ENCODE data around the gene GALNTL6. TPM values are rescaled to one million over a fixed set of nuclear protein-coding genes. Genes with fewer than 3 reads are reported as not detected.

The GALNTL6 gene
- total and polyA plus RNA-seq, 8 donors: 0.15 to 0.87 (median 0.58) TPM; not detected in 3

GRCh38 chr4:171929477-171929876 lies 116.3 kb downstream of the GALNTL6 start:
- Histone ChIP-seq H3K27me3 (no peaks in the 10 kb centered on the region), H3K4me3 (no peak overlapping the region), H3K4me1 (no peaks in the 10 kb centered on the region), H3K36me3 (no peaks in the 10 kb centered on the region), H3K27ac (no peak overlapping the region), H3K9me3 (peaks cover 0 to 12% (median 0%) of the 10 kb centered on the region in 4 donors)
- DNase-seq: no peak
- TF ChIP-seq EP300 (IDR thresholded peaks at IDR 0.05) (no peak), CTCF (IDR thresholded peaks at IDR 0.05) (no peak), POLR2AphosphoS5 (IDR thresholded peaks at IDR 0.05) (no peak), POLR2A (IDR thresholded peaks at IDR 0.05) (no peak)
- WGBS, 5 donors: 88 to 100% (median 92%) methylated on average over 3 to 11 of the region's 11 CpGs
- intact Hi-C loops (cut with DNase I; ENCODE audit: low total_unique reads): no loop called here

- Histone ChIP-seq H3K4me1 (no peaks in the 10 kb centered on the region), H3K27ac (no peak overlapping the region), H3K27me3 (no peaks in the 10 kb centered on the region), H3K9me3 (peaks cover 0 to 12% (median 0%) of the 10 kb centered on the region in 4 donors), H3K4me3 (no peak overlapping the region), H3K36me3 (no peaks in the 10 kb centered on the region)
- no peak for DNase-seq
- TF ChIP-seq POLR2AphosphoS5 (IDR thresholded peaks at IDR 0.05): no peak
- no peak for TF ChIP-seq POLR2A (IDR thresholded peaks at IDR 0.05)
- no peak for TF ChIP-seq CTCF (IDR thresholded peaks at IDR 0.05)
- TF ChIP-seq EP300 (IDR thresholded peaks at IDR 0.05): no peak
- intact Hi-C loops (cut with DNase I; ENCODE audit: low total_unique reads): no loop called here
- WGBS, 5 donors: 90 to 96% (median 94%) methylated on average over 6 to 8 of the region's 8 CpGs
Measured at GRCh38 chr4:171929907-171930306, 116.7 kb downstream of the GALNTL6 start.

GRCh38 chr4:171932238-171932637 lies 119.0 kb downstream of the GALNTL6 start:
- WGBS, 5 donors: 64 to 81% (median 67%) methylated on average over 6 of the region's 6 CpGs
- H3K36me3 ChIP-seq: no peaks in the 10 kb centered on the region
- H3K27ac ChIP-seq: no peak overlapping the region
- TF ChIP-seq POLR2A (IDR thresholded peaks at IDR 0.05) (no peak), POLR2AphosphoS5 (IDR thresholded peaks at IDR 0.05) (no peak), CTCF (IDR thresholded peaks at IDR 0.05) (no peak), EP300 (IDR thresholded peaks at IDR 0.05) (no peak)
- H3K4me3 ChIP-seq: no peak overlapping the region
- intact Hi-C loops (cut with DNase I; ENCODE audit: low total_unique reads): no loop called here
- no peak for DNase-seq
- H3K4me1 ChIP-seq: no peaks in the 10 kb centered on the region
- H3K27me3 ChIP-seq: no peaks in the 10 kb centered on the region
- peaks cover 0 to 12% (median 0%) of the 10 kb centered on the region in 4 donors for H3K9me3 ChIP-seq

GRCh38 chr4:171940656-171941055 lies 127.5 kb downstream of the GALNTL6 start:
- WGBS, 5 donors: 88 to 94% (median 92%) methylated on average over 6 of the region's 6 CpGs
- Histone ChIP-seq H3K27me3 (no peaks in the 10 kb centered on the region), H3K4me3 (no peak overlapping the region), H3K27ac (no peak overlapping the region), H3K9me3 (no peaks in the 10 kb centered on the region), H3K4me1 (no peaks in the 10 kb centered on the region), H3K36me3 (no peaks in the 10 kb centered on the region)
- DNase-seq: no peak
- intact Hi-C loops (cut with DNase I; ENCODE audit: low total_unique reads): no loop called here
- no peak for TF ChIP-seq POLR2A (IDR thresholded peaks at IDR 0.05)
- TF ChIP-seq EP300 (IDR thresholded peaks at IDR 0.05): no peak
- no peak for TF ChIP-seq POLR2AphosphoS5 (IDR thresholded peaks at IDR 0.05)
- TF ChIP-seq CTCF (IDR thresholded peaks at IDR 0.05): no peak

All from stomach (tissue), 9 donors.